ENCODE data around the gene RARB.

The RARB gene

GRCh38 chr3:25447285-25447684 is 19.2 kb downstream of the RARB start:
- no peak overlapping the region for H3K4me3 ChIP-seq (ENCODE audit: low read depth, low read length)

GRCh38 chr3:25447925-25448324 is 19.9 kb downstream of the RARB start:
- H3K4me3 ChIP-seq (ENCODE audit: low read depth, low read length): no peak overlapping the region

GRCh38 chr3:25448750-25449692 is 21.0 kb downstream of the RARB start:
- no peak overlapping the region for H3K4me3 ChIP-seq (ENCODE audit: low read depth, low read length)

GRCh38 chr3:25449857-25450256 is 21.8 kb downstream of the RARB start:
- no peak overlapping the region for H3K4me3 ChIP-seq (ENCODE audit: low read depth, low read length)

- no peak overlapping the region for H3K4me3 ChIP-seq (ENCODE audit: low read depth, low read length)
Observed at GRCh38 chr3:25452192-25452591, 24.1 kb downstream of the RARB start.

GRCh38 chr3:25452740-25453139 is 24.7 kb downstream of the RARB start:
- H3K4me3 ChIP-seq (ENCODE audit: low read depth, low read length): no peak overlapping the region

- H3K4me3 ChIP-seq (ENCODE audit: low read depth, low read length): no peak overlapping the region
Observed at GRCh38 chr3:25453619-25454004, 25.5 kb downstream of the RARB start.

GRCh38 chr3:25454005-25454927 is 26.2 kb downstream of the RARB start:
- H3K4me3 ChIP-seq (ENCODE audit: low read depth, low read length): no peak overlapping the region

GRCh38 chr3:25455441-25456132 is 27.5 kb downstream of the RARB start:
- H3K4me3 ChIP-seq (ENCODE audit: low read depth, low read length): no peak overlapping the region

- no peak overlapping the region for H3K4me3 ChIP-seq (ENCODE audit: low read depth, low read length)
Observed at GRCh38 chr3:25456723-25457670, 28.9 kb downstream of the RARB start.

- H3K4me3 ChIP-seq (ENCODE audit: low read depth, low read length): no peak overlapping the region
Observed at GRCh38 chr3:25457671-25458419, 29.8 kb downstream of the RARB start.

- H3K4me3 ChIP-seq (ENCODE audit: low read depth, low read length): no peak overlapping the region
Observed at GRCh38 chr3:25458420-25458814, 30.4 kb downstream of the RARB start.

- H3K4me3 ChIP-seq (ENCODE audit: low read depth, low read length): no peak overlapping the region
Observed at GRCh38 chr3:25460751-25461150, 32.7 kb downstream of the RARB start.

- H3K4me3 ChIP-seq (ENCODE audit: low read depth, low read length): no peak overlapping the region
Observed at GRCh38 chr3:25461946-25462345, 33.9 kb downstream of the RARB start.

- no peak overlapping the region for H3K4me3 ChIP-seq (ENCODE audit: low read depth, low read length)
Observed at GRCh38 chr3:25462495-25462894, 34.4 kb downstream of the RARB start.

GRCh38 chr3:25463836-25464418 is 35.9 kb downstream of the RARB start:
- no peak overlapping the region for H3K4me3 ChIP-seq (ENCODE audit: low read depth, low read length)

GRCh38 chr3:25465266-25465860 is 37.3 kb downstream of the RARB start:
- no peak overlapping the region for H3K4me3 ChIP-seq (ENCODE audit: low read depth, low read length)

- no peak overlapping the region for H3K4me3 ChIP-seq (ENCODE audit: low read depth, low read length)
Observed at GRCh38 chr3:25468866-25469319, 40.8 kb downstream of the RARB start.

Measured in iPS-11a (cell line).